NK-92 treated with Interleukin-12 subunit alpha and Interleukin-12 subunit beta, amount 100 ng/mL, for 24 hours (cell line): ENCODE measurements around the gene TTC9C.
"Not testable (repeated sequence)": the region's sequence is repeated elsewhere in the genome, so short reads cannot be mapped to it uniquely, and the experiment has no call there.

Experiments used
- DNase-seq: peaks from one replicate; lab custom pipeline; 2025; lab: John Stamatoyannopoulos, UW

Gene TTC9C

GRCh38 chr11:62752177-62752785 is 24.0 kb downstream of the TTC9C start:
- no peak for DNase-seq

DNA sequence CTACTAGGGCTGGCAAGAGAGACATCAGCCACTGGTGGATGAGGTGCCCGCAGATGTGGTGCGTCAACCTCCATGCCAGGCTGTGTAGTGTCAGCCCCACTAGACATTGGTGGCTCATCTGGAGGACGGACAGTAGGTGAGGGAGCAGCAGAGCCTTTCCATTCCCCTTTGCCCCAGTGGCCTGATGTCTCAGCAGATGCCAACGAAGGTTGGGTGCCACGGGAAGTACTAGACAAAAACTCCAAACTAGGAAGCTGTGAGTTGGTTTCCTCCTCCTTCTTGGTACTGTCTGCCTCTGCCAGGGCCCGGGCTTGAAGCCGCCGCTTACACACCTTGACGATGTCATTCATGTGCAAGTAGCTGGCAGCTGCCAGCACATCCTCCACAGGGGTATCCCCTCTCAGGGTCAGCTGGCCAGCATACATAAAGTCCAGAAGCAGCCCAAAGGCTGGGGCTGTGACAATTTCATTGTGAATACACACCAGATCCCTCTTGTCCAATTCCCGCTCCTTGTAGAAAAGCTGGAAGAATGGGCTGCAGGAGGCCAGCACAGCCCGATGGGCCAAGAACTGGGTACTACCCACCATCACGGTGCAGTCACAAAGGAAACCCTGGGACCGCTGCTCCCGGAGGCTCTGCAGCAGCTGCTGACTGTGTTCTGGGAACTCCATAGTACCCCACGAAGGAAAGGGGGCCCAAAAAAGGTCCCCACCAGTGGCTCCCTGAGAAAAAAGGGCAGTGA is 24.9 kb downstream of the TTC9C start:
- no peak for DNase-seq

- DNase-seq, result peak; percentile 96
Measured at GRCh38 chr11:62753736-62754603, 25.7 kb downstream of the TTC9C start, which contains the start of gene ZBTB3. Gene ZBTB3 (minus strand): TSS chr11:62754160. CDS start chr11:62753664, 496 bp downstream.

- DNase-seq, result no peak
Measured at GRCh38 chr11:62755086-62755615, 26.9 kb downstream of the TTC9C start.

GRCh38 chr11:62757846-62758788 is 29.8 kb downstream of the TTC9C start:
- no peak for DNase-seq

- not testable (repeated sequence) for DNase-seq
Measured at GRCh38 chr11:62760867-62761227, 32.6 kb downstream of the TTC9C start.

- no peak for DNase-seq
Measured at GRCh38 chr11:62770778-62771143, 42.5 kb downstream of the TTC9C start.

DNA sequence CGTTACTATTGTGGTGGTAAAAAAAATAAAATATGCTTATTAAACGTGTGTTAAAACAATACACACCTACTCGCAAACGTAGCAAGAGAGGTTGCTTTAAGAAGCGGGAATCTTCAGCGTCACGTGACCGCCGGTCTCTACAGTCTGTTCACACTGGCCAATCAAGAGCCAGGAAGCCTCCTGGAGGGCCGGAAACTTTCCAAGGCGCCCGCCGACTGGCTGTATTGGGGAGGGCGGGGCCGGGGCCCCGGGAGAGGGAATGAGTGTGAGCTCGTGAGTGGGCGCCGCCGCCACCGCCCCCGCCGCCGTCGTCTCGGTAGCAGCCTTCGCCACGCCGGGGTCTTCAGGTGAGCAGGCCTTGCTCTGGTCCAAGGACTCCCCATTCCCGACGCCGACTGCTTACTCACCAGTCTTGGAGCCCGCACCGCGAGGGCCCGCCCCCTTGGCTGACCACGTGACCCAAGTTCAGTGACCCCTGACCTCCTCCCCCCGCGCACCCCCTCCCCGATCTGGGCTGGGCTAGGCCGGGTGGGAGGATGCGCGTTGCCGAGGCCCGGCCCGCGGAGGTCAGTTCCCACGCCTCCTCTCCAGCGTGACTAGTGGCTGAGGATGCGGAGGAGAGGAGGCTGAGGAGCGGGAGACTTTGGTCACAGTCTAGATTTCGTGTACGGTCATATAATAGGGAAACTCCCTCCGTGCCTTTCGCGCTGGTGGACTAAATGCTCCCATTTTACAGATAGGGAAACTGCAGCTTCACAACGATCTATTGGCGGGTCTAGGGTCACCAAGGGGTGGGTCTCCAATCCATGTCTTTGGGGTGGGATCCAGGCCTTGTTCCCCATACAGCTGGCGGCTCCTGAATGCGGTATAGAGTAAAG is 43.1 kb downstream of the TTC9C start, which contains the start of gene TAF6L:
Gene TAF6L (plus strand): TSS at position 253 of the 878 bp plus-strand sequence. CDS start 4,388 bp downstream, outside the sequence.
- DNase-seq, result peak; percentile 95

DNA sequence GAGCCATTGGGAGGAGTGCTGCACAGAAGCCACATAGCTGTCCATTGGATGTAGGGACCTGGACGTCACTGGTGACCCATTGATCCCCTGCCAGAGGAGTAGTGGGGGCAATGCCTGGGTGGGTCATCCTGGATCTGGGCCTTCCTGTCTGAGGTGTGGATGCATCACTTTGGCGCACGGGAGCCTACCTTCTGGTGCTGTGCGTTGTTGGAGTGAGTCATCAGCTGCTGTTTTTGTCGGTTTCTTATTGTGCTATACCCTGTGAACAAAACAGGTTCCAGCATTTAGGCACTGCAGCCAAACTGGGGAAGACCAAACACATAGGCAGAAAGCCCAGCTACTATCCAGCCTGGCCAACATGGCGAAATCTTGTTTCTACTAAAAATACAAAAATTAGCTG is 46.1 kb downstream of the TTC9C start:
- DNase-seq, result no peak

GRCh38 chr11:62775646-62776045 is 47.4 kb downstream of the TTC9C start:
- no peak for DNase-seq

DNA sequence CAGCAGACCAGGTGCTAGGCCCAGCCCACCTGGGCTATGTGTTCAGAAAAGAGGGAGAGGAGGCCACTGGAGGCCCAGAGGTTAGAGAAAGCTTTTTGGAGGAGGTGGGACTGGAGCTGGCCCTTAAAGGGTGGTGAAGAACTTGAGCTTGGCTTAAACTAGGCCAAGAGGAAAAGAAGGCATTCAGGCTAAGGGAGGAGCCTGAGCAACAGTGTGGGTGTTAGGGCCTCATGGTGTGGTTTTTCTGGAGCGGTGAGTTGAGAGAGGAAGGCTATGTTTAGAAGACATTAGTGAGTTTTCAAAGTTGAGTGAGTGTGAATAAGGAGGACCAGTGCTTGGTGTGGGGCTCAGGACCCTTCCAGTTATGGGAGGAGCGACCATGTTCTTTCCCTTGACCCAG is 49.1 kb downstream of the TTC9C start:
- no peak for DNase-seq

DNA sequence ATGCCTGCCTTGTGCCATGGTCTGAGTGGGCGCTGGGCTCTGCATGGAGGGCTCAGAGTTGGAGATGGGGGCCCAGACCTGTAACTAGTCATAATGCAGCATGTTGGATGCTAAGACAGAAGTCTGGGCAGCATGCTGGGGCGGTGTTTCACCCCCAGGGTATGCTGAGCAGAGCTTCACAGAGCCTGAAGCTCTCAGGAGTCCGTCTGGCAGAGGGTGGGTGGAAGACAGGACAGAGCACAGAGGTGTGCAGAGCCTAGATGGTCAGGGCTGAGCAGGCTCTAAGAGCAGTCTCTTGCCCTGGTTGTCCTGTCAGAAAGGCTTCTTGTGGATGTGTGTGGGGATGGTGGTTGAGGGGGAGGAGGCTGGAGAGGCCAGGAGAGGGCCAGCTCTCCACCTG is 50.2 kb downstream of the TTC9C start:
- no peak for DNase-seq

GRCh38 chr11:62782753-62783152 is 54.5 kb downstream of the TTC9C start:
- DNase-seq, result no peak

- peak; percentile 81 for DNase-seq
Measured at GRCh38 chr11:62786318-62787004, 58.2 kb downstream of the TTC9C start.

- DNase-seq, result peak; percentile 96
Measured at GRCh38 chr11:62787005-62787759, 58.9 kb downstream of the TTC9C start, which contains the start of gene TMEM179B. Gene TMEM179B (plus strand): TSS chr11:62787402. CDS start chr11:62787432, 30 bp downstream.
